ENCODE measurements around the gene TSPAN8.

- TF ChIP-seq CTCF (IDR thresholded peaks at IDR 0.05): no peak
- no peak for TF ChIP-seq POLR2A (IDR thresholded peaks at IDR 0.05)
- TF ChIP-seq POLR2AphosphoS5 (IDR thresholded peaks at IDR 0.05; ENCODE audit: insufficient read depth in 1 of 2, low read depth in 1 of 2): no peak
Observed at GRCh38 chr12:71128191-71128788, 29.5 kb downstream of the TSPAN8 start.
